Endothelial cell of umbilical vein (primary cell): ENCODE results near the gene ZSCAN4. TPM values are rescaled to one million over a fixed set of nuclear protein-coding genes. Genes with fewer than 3 reads are reported as not detected.

ENCODE experiments used
- BruUV-seq: library from RNA; stranded (reverse); fragments of 400-500 nt; replicated peaks from 2 replicates; lab custom pipeline; 2021; lab: Mats Ljungman, UMichigan
- CTCF ChIA-PET: fragments of 300-600, 350-600 bp; sonication (Branson Sonifier 250); formaldehyde crosslinking; loops from one replicate; lab custom pipeline; 2021; ENCODE audit warnings: antibody characterized with exemption, inconsistent platforms; lab: Charles Lee
- POLR2A ChIA-PET: fragments of 300-600, 350-600 bp; sonication (Branson Sonifier 250); formaldehyde crosslinking; loops from one replicate; lab custom pipeline; 2021; ENCODE audit warnings: antibody characterized with exemption, inconsistent platforms; lab: Charles Lee
- DNase-seq: peaks from one replicate; pipeline ENCODE4 v3.0.0-alpha.2; 2011; ENCODE audit warnings: low read depth, low spot score
- FAIRE-seq: peaks from 2 replicates; lab custom pipeline; 2011; peaks lifted over from hg19 to GRCh38; lab: Jason Lieb, UNC
- H2AFZ ChIP-seq: 2 replicates; pipeline ENCODE4 v1.6.0; 2012; ENCODE audit warnings: low read depth, low read length, control low read depth, inconsistent platforms
- H3K27ac ChIP-seq: 2 replicates; pipeline ENCODE4 v1.5.1; 2011; ENCODE audit warnings: low read depth, mild to moderate bottlenecking, control low read depth, low read length, moderate library complexity; ENCODE audit not compliant: insufficient read depth
- H3K27me3 ChIP-seq, 2 experiments: 2 replicates each; pipeline versions ENCODE4 v1.6.0 to v1.6.1; 2011; ENCODE audit warnings: low read length in 2 of 2, mixed read lengths in 1 of 2; ENCODE audit not compliant: control insufficient read depth in 2 of 2, insufficient read depth in 2 of 2
- H3K36me3 ChIP-seq, 2 experiments: 2 replicates in 1 of 2; 3 replicates in 1 of 2; pipeline ENCODE4 v1.5.1; 2011; ENCODE audit warnings: low read length in 2 of 2, mild to moderate bottlenecking in 1 of 2, moderate library complexity in 1 of 2; ENCODE audit not compliant: control insufficient read depth in 2 of 2, insufficient read depth in 2 of 2; ENCODE audit errors: extremely low read depth in 1 of 2
- H3K4me1 ChIP-seq: 3 replicates; pipeline ENCODE4 v1.5.1; 2011; ENCODE audit warnings: mild to moderate bottlenecking, low read length; ENCODE audit not compliant: control insufficient read depth, insufficient read depth; ENCODE audit errors: extremely low read depth
- H3K4me2 ChIP-seq: 2 replicates; pipeline ENCODE4 v1.6.1; 2011; ENCODE audit warnings: low read length, control low read depth, mixed read lengths; ENCODE audit not compliant: insufficient read depth
- H3K4me3 ChIP-seq, 3 experiments: fragments of 200-600 bp in 1 of 3; sonication (generic), shearing (Covaris generic) in 1 of 3; replicated peaks in 1 of 3; 2 replicates each; pipeline ENCODE4 v1.5.1; 2011 to 2016; ENCODE audit warnings: control low read depth in 3 of 3, low read length in 3 of 3, mild to moderate bottlenecking in 2 of 3, inconsistent platforms in 1 of 3, low read depth in 1 of 3, moderate library complexity in 1 of 3; ENCODE audit not compliant: insufficient read depth in 1 of 3
- H3K79me2 ChIP-seq: 2 replicates; pipeline ENCODE4 v1.6.0; 2012; ENCODE audit warnings: low read length, inconsistent platforms; ENCODE audit not compliant: control insufficient read depth, insufficient read depth
- H3K9ac ChIP-seq: replicated peaks from 2 replicates; pipeline ENCODE3; 2011; ENCODE audit warnings: low read length, control low read depth; ENCODE audit not compliant: insufficient read depth; ENCODE audit errors: extremely low read depth
- H3K9me1 ChIP-seq: replicated peaks from 3 replicates; pipeline ENCODE4 v1.6.0; 2011; ENCODE audit warnings: mild to moderate bottlenecking, low read length; ENCODE audit not compliant: control insufficient read depth, insufficient read depth; ENCODE audit errors: extremely low read depth
- H3K9me3 ChIP-seq: replicated peaks from 2 replicates; pipeline ENCODE4 v1.5.1; 2012; ENCODE audit warnings: low read length, inconsistent platforms; ENCODE audit not compliant: control insufficient read depth, insufficient read depth
- H4K20me1 ChIP-seq: replicated peaks from 2 replicates; pipeline ENCODE3; 2011; ENCODE audit warnings: mild to moderate bottlenecking, low read length; ENCODE audit not compliant: control insufficient read depth, insufficient read depth; ENCODE audit errors: extremely low read depth
- CTCF ChIP-seq, 2 donors: IDR thresholded peaks; 1 replicate in 1 of 2; 2 replicates in 1 of 2; pipeline ENCODE4 v1.5.1; 2011; ENCODE audit warnings: low read length in 2 of 2, mild to moderate bottlenecking in 2 of 2, moderate library complexity in 2 of 2, control low read depth in 1 of 2, inconsistent platforms in 1 of 2, low read depth in 1 of 2; ENCODE audit not compliant: insufficient read depth in 1 of 2; ENCODE audit errors: extremely low read depth in 1 of 2
- EZH2 ChIP-seq: IDR thresholded peaks from 2 replicates; pipeline ENCODE4 v1.6.1; 2012; ENCODE audit warnings: borderline replicate concordance, low read depth, mild to moderate bottlenecking, moderate library complexity, low read length, inconsistent platforms; ENCODE audit not compliant: severe bottlenecking
- FOS ChIP-seq: IDR thresholded peaks from 2 replicates; pipeline ENCODE4 v1.6.1; 2011; ENCODE audit warnings: mild to moderate bottlenecking, low read length, moderate library complexity, borderline replicate concordance; ENCODE audit not compliant: insufficient read depth
- GATA2 ChIP-seq: IDR thresholded peaks from 2 replicates; pipeline ENCODE4 v1.7.0; 2011; ENCODE audit warnings: low read depth, mild to moderate bottlenecking, moderate library complexity, mixed read lengths, low read length; ENCODE audit not compliant: insufficient read length, insufficient read depth
- JUN ChIP-seq: IDR thresholded peaks from 2 replicates; pipeline ENCODE4 v1.6.1; 2011; ENCODE audit warnings: borderline replicate concordance, low read depth; ENCODE audit not compliant: insufficient read length, insufficient read depth
- MAX ChIP-seq: IDR thresholded peaks from 2 replicates; pipeline ENCODE4 v1.6.1; 2011; ENCODE audit not compliant: insufficient read depth, insufficient read length
- MYC ChIP-seq: IDR thresholded peaks from one replicate; pipeline ENCODE4 v1.6.1; 2011; ENCODE audit warnings: mild to moderate bottlenecking, low read depth, low read length
- POLR2A ChIP-seq: IDR thresholded peaks from 2 replicates; pipeline ENCODE4 v1.6.1; 2012; ENCODE audit warnings: low read depth, mild to moderate bottlenecking, control low read depth, low read length
- POLR2AphosphoS5 ChIP-seq: IDR thresholded peaks from 2 replicates; pipeline ENCODE4 v1.6.1; 2012; ENCODE audit warnings: low read depth, mild to moderate bottlenecking, control low read depth, low read length, moderate library complexity; ENCODE audit not compliant: insufficient read depth
- dilution Hi-C: fragments of 300-500 bp; cut with MboI; formaldehyde crosslinking; loops from one replicate; pipeline ENCODE4 v1.15.0; 2019; ENCODE audit warnings: low sequenced_read_pairs; ENCODE audit not compliant: extremely low pct_ligation_motif_present
- intact Hi-C: fragments of 100-400 bp; cut with micrococcal nuclease; formaldehyde crosslinking; loops from one replicate; pipeline ENCODE4 v1.10.0; 2022
- polyA plus RNA-seq, 4 experiments: library from polyadenylated mRNA; depleted of rRNA in 3 of 4; stranded (reverse) in 3 of 4; unstranded in 1 of 4; fragments of >200 nt; gene quantifications; 2 replicates each; pipeline versions ENCODE4 v1.2.1 to v1.2.3, GENCODE V29; 2011 to 2012; ENCODE audit warnings: missing spikeins in 1 of 4
- total RNA-seq: library from RNA; stranded (reverse); gene quantifications from 2 replicates; pipeline ENCODE4 v1.2.3, GENCODE V29; 2021

The ZSCAN4 gene
- total and polyA plus RNA-seq, 2 donors (not counting 3 experiments of a cell fraction or from before 2014, with no cell fraction given): not detected

- no peaks in the 10 kb centered on the region for H4K20me1 ChIP-seq
- FAIRE-seq: no peak
- H3K27me3 ChIP-seq: peaks cover 0 to 16% of the 10 kb centered on the region in 2 experiments
- no TSS peak for BruUV-seq
- POLR2A ChIA-PET: no interaction called here
- H3K9ac ChIP-seq: no peak overlapping the region
- no peak overlapping the region for H3K4me2 ChIP-seq
- H3K79me2 ChIP-seq: no peaks in the 10 kb centered on the region
- no peak overlapping the region for H3K4me3 ChIP-seq
- DNase-seq: no peak
- no peak overlapping the region for H2AFZ ChIP-seq
- dilution Hi-C loops: no loop called here
- CTCF ChIA-PET: no interaction called here
- no peaks in the 10 kb centered on the region for H3K4me1 ChIP-seq
- intact Hi-C loops: no loop called here
- no peaks in the 10 kb centered on the region for H3K36me3 ChIP-seq
- H3K9me1 ChIP-seq: no peaks in the 10 kb centered on the region
- TF ChIP-seq POLR2A: no peak
- TF ChIP-seq JUN: no peak
- TF ChIP-seq MYC: no peak
- TF ChIP-seq CTCF (IDR thresholded peaks at IDR 0.05; ENCODE audit: extremely low read depth in 1 of 2, insufficient read depth in 1 of 2, low read depth in 1 of 2, low read length in 2 of 2): no peak
- no peak for TF ChIP-seq EZH2
- no peak for TF ChIP-seq MAX
- no peak for TF ChIP-seq POLR2AphosphoS5
- TF ChIP-seq GATA2: no peak
- TF ChIP-seq FOS: no peak
- H3K9me3 ChIP-seq: no peaks in the 10 kb centered on the region
- H3K27ac ChIP-seq: no peak overlapping the region
Observed at GRCh38 chr19:57712222-57712621, 43.5 kb downstream of the ZSCAN4 start.
